ENCODE results near the gene PACRG.

GRCh38 chr6:163333038-163333437, 605.3 kb downstream of the PACRG start:
- TF ChIP-seq TAF1 (IDR thresholded peaks at IDR 0.05; ENCODE audit: borderline replicate concordance, low read depth, low read length) (no peak), POLR2AphosphoS5 (IDR thresholded peaks at IDR 0.05; ENCODE audit: low read depth, low read length) (no peak)

All from GM12892 (cell line).